Head of caudate nucleus (tissue), 42 donors: ENCODE measurements around the gene XYLT2.
"Not testable (repeated sequence)": the region's sequence is repeated elsewhere in the genome, so short reads cannot be mapped to it uniquely, and the experiment has no call there.

Source experiments
- DNase-seq, 42 donors: peaks; one replicate each; pipeline versions ENCODE4 v3.0.0 to v3.0.0-alpha.2; 2020 to 2021; ENCODE audit warnings: mixed read lengths in 7 of 42
- intact Hi-C: fragments of 100-400 bp; cut with DNase I; formaldehyde crosslinking; loops from one replicate; pipeline ENCODE4 v1.15.0; 2022

The XYLT2 gene

DNA sequence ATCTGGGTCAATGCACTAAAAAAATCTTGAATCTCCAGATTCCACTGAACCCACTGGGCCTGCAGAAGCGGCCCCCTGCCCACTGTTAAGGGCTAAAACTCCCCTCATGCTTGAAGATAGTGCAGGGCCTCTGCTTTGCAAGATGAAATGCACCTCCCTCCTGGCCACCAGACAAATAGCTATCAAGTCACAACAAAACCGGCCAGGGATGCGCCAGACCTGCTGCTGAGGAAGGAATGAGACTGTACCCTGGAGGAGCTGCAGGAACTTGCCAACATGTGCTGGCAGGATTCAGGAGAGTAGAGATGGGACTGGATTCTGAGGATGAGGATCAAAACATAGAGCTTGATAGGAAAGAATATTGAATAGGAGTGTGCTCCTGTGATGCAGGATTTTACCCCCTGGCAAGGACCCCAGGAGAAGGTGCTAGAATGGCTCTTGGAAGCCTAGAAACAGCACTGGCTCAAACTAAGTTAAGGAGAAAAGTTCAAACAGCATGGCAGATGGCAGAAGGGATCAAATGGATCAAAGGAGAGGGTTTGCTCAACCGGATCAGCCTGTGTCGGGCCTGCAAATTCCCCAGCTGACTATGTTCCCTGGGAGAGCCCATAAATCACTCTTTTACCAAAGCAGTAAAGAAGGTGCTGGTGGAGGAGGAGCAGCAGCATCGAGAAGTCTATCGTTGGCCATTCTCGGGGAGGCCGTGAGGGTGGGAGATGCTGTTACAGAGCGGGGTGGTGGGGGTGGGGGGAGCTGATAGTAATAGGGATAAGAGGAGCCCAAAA, 27.2 kb upstream of the XYLT2 start:
- DNase-seq, result no peak
- intact Hi-C loops, result no loop called here

DNA sequence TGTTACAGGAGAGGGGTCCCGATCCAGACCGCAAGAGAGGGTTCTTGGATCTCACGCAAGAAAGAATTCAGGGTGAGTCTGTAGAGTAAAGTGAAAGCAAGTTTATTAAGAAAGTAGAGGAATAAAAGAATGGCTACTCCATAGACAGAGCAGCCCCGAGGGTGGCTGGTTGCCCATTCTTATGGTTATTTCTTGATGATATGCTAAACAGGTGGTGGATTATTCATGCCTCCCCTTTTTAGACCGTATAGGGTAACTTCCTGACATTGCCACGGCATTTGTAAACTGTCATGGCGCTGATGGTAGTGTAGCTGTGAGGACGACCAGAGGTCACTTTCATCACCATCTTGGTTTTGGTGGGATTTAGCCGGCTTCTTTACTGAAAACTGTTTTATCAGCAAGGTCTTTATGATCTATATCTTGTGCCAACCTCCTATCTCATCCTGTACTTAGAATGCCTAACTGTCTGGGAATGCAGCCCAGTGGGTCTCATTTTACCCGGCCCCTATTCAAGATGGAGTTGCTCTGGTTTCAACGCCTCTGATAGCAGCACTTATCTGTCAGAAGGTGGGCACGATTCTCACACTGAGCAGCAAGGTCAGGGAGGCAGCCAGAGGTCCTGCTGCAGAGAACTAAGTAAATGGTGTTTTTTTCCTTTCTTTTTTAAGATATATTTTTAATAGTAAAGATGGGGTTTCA, 26.5 kb upstream of the XYLT2 start:
- DNase-seq, result no peak
- intact Hi-C loops, result no loop called here

GRCh38 chr17:50322271-50322670, 23.7 kb upstream of the XYLT2 start:
- intact Hi-C loops, result no loop called here
- no peak for DNase-seq

- no peak for DNase-seq
- intact Hi-C loops, result no loop called here
Measured at GRCh38 chr17:50323060-50323459, 22.9 kb upstream of the XYLT2 start.

DNA sequence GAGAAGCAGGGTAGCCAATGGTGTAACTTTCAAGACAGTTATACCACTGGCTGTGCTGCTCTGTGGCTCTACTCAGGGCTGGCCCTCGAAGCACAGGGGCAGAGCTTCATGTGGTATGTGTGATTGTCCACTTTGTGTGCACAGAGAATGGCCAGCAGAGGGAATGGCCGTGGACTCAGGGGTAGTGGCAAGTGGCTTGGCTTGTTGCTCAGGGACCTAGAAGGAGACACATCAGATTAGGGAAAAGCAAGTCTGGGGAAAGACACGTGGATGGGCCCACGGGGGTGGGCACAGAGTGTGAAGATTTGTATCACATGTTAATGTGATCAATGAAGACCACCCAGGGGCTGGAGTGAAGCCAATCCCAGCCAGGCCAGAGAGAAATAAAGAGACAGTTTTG, 20.0 kb upstream of the XYLT2 start:
- intact Hi-C loops, result no loop called here
- no peak for DNase-seq

DNA sequence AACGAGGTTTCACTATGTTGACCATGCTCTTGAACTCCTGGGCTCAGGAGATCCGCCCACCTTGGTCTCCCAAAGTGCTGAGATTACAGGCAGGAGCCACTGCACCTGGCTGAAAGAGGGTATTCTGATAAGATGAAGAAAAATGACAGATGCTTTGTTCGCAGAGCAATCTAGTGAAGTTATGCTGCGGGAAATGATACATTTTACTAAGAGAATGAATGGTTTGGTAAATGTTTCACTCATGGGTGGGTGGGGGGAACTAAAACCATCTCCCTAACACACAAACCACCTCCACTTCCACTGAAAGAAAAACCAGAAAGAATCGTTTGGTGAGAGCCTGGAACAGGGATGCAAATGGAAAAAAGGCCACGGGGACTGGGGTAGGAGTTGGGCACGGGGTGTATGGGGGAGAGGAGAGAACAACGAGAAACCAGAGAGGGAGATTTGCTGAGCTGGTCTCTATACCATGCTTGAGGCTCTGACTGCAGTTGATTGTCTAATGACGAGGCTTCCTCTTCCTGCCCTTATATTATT, 19.0 kb upstream of the XYLT2 start:
- no peak for DNase-seq
- intact Hi-C loops, result no loop called here

GRCh38 chr17:50328363-50329325, 17.3 kb upstream of the XYLT2 start:
- no peak for DNase-seq

DNA sequence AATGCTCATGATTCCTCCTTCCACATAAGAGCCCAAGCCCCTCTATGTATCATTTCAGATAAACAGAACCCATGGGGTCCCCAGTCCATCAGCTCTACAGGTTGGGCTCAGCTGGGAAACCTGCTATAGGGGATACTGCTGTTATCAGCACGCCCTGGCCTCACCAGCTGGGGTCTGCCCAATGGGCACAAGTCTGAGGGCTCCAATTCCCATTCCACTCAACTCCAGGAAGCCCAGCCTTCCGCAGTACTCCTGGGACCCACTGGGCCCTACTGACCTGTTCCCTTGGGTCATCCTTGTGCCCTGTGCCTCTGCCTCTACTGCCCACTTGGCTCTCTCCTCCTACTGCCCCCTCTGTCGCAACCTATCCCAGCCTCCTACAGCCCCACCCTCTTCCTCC, 16.2 kb upstream of the XYLT2 start:
- intact Hi-C loops, result no loop called here
- no peak for DNase-seq

More at GRCh38 chr17:50328363-50329325, 17.3 kb upstream of the XYLT2 start:
- intact Hi-C loops, result no loop called here

GRCh38 chr17:50330151-50330775, 15.7 kb upstream of the XYLT2 start:
- peak in 1 of 42 donors; percentile 0 for DNase-seq
- intact Hi-C loops, result no loop called here

- intact Hi-C loops, result no loop called here
- DNase-seq, result peak in 1 of 42 donors; percentile 4
Measured at GRCh38 chr17:50331085-50331791, 14.7 kb upstream of the XYLT2 start.

- intact Hi-C loops, result no loop called here
- peak in 1 of 42 donors; percentile 15 for DNase-seq
Measured at GRCh38 chr17:50332196-50332595, 13.7 kb upstream of the XYLT2 start.

- peak in 2 of 42 donors; percentile 8 to 23 for DNase-seq
- intact Hi-C loops, result not testable (repeated sequence)
Measured at GRCh38 chr17:50333291-50334057, 12.5 kb upstream of the XYLT2 start.

DNA sequence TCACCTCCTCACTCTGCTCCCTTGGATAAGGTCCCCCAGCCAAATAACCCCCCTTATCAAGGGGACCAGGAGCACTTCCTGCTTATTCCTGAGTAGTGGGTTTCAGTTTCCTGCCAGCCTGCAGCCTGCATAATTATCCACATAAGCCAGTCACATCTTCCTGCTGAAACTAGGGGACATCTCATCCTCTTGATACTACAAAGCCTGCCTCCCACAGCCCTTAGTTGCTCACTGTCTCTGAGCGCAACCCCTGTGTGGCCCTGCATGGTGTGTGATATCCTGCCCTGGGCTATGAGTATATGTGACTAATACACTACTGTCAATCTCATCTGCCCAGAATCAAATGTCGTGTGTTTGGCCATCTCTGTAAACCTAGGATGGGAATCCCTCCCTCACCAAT, 8.0 kb upstream of the XYLT2 start:
- intact Hi-C loops, result no loop called here
- DNase-seq, result no peak

- no peak for DNase-seq
- intact Hi-C loops, result no loop called here
Measured at GRCh38 chr17:50338645-50339044, 7.3 kb upstream of the XYLT2 start.

DNA sequence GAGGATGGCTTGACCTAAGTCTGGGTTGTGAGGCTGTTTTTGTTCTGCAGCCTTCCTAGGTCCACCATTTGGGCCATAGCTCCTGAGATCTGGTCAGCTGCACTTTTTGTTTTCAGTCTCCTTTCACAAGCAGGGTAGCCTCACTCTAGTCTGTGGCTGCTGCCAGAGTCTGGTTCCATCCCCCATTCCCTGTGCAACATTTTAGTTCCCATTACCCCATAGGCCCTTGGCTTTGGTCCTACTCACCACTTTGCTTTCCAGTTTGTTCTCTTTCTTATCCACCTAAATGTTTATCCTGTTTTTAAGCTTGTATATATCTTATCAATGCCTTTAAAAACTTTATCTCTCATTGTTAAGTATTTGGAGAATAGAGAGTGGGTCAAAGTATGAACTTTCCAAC, 6.5 kb upstream of the XYLT2 start:
- DNase-seq, result no peak
- intact Hi-C loops, result no loop called here

GRCh38 chr17:50344731-50345365, 1.1 kb upstream of the XYLT2 start:
- intact Hi-C loops, result no loop called here
- DNase-seq, result peak in 3 of 42 donors; percentile 15 to 30 (median 26)
